ENCODE measurements around the gene RIPK1. TPM values are rescaled to one million over a fixed set of nuclear protein-coding genes. Genes with fewer than 3 reads are reported as not detected.
"Not testable (repeated sequence)": the region's sequence is repeated elsewhere in the genome, so short reads cannot be mapped to it uniquely, and the experiment has no call there.

The RIPK1 gene
- total RNA-seq, 1 donor from 2014 or later, result 14.7 TPM

- no peak for DNase-seq (ENCODE audit: extremely low spot score, unreplicated experiment)
- TF ChIP-seq CTCF (conservative IDR thresholded peaks at IDR 0.05), result no peak
- H3K27ac Mint-ChIP-seq, result peak overlapping the region; percentile 13
- H3K4me3 Mint-ChIP-seq, result peak overlapping the region; percentile 4
- peaks cover 45% of the 10 kb centered on the region for H3K36me3 Mint-ChIP-seq
- H3K4me1 Mint-ChIP-seq (ENCODE audit: unreplicated experiment), result no peaks in the 10 kb centered on the region
- H3K9me3 Mint-ChIP-seq, result no peaks in the 10 kb centered on the region
- H3K27me3 Mint-ChIP-seq, result no peaks in the 10 kb centered on the region
These were observed 67.5 kb downstream of the RIPK1 start for GRCh38 chr6:3135668-3136291.

- Mint-ChIP-seq H3K27ac (peak overlapping the region; percentile 13), H3K27me3 (no peaks in the 10 kb centered on the region), H3K4me1 (ENCODE audit: unreplicated experiment) (no peaks in the 10 kb centered on the region), H3K4me3 (peak overlapping the region; percentile 4), H3K36me3 (peaks cover 42% of the 10 kb centered on the region), H3K9me3 (no peaks in the 10 kb centered on the region)
- DNase-seq (ENCODE audit: extremely low spot score, unreplicated experiment), result no peak
- TF ChIP-seq CTCF (conservative IDR thresholded peaks at IDR 0.05), result no peak
These were observed 68.2 kb downstream of the RIPK1 start for GRCh38 chr6:3136292-3137011.

- Mint-ChIP-seq H3K36me3 (peaks cover 37% of the 10 kb centered on the region), H3K4me1 (ENCODE audit: unreplicated experiment) (no peaks in the 10 kb centered on the region), H3K27ac (no peak overlapping the region), H3K9me3 (no peaks in the 10 kb centered on the region), H3K27me3 (no peaks in the 10 kb centered on the region), H3K4me3 (no peak overlapping the region)
- no peak for DNase-seq (ENCODE audit: extremely low spot score, unreplicated experiment)
- TF ChIP-seq CTCF (conservative IDR thresholded peaks at IDR 0.05), result no peak
These were observed 68.9 kb downstream of the RIPK1 start for GRCh38 chr6:3137057-3137777.

GRCh38 chr6:3137873-3138272 lies 69.6 kb downstream of the RIPK1 start:
- H3K27me3 Mint-ChIP-seq; H3K27ac Mint-ChIP-seq; H3K4me3 Mint-ChIP-seq; H3K9me3 Mint-ChIP-seq; DNase-seq (ENCODE audit: extremely low spot score, unreplicated experiment); H3K4me1 Mint-ChIP-seq (ENCODE audit: unreplicated experiment): not testable (repeated sequence)
- peaks cover 35% of the 10 kb centered on the region for H3K36me3 Mint-ChIP-seq

GRCh38 chr6:3138341-3138740 lies 70.0 kb downstream of the RIPK1 start:
- peaks cover 35% of the 10 kb centered on the region for H3K36me3 Mint-ChIP-seq
- H3K4me1 Mint-ChIP-seq (ENCODE audit: unreplicated experiment), result no peaks in the 10 kb centered on the region
- H3K27ac Mint-ChIP-seq, result no peak overlapping the region
- H3K27me3 Mint-ChIP-seq, result no peaks in the 10 kb centered on the region
- DNase-seq (ENCODE audit: extremely low spot score, unreplicated experiment), result no peak
- no peaks in the 10 kb centered on the region for H3K9me3 Mint-ChIP-seq
- no peak for TF ChIP-seq CTCF (conservative IDR thresholded peaks at IDR 0.05)
- no peak overlapping the region for H3K4me3 Mint-ChIP-seq
